Right lobe of liver (tissue), 4 donors: Measurements from ENCODE around the gene SEMA3C.

Source experiments
- POLR2A ChIP-seq: fragments of 450-650 bp; IDR thresholded peaks from one replicate; pipeline ENCODE4 v1.6.1; 2017; ENCODE audit warnings: antibody characterized with exemption, mild to moderate bottlenecking
- TF ChIP-seq, protein P1 (sequence below), 4 donors: fragments of 200-600 bp in 3 of 4; fragments of 450-650 bp in 1 of 4; IDR thresholded peaks; one replicate each; pipeline versions ENCODE4 v1.5.1 to v1.8.0; 2016 to 2022; ENCODE audit warnings: antibody characterized with exemption in 4 of 4, mild to moderate bottlenecking in 2 of 4
- donor health status: DM: no; HTN: no; CAD: no.
- donor health status: DM: no; HTN: no; CAD: no.
- donor health status: DM: no; HTN: yes; CAD: no.

DNA sequence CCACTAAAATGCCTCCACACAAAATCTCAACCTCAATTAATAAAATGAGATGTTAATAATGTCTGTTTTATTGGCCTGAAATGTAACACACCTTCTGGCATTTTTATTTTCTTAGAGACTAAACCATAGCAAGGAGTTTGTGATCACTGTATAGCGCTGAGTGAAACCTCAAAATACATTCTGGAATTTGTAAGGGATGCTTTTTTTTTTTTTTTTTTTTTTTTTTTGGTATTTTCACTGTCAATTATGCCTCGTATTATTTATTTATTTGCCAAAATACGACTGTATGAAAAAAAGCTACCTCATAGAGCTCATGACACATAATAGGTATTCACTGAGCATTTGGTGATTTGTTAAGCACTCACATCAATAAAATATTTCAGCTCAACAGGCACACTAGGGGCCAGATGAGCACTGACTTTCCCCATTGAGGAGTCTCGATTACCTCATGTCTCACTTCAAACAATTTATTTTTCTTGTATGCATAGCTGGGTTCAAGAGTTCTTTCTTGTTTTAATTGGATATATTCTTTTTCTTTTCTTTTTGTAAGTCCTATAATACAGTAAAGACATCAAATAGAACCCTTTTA is 36.5 kb downstream of the SEMA3C start:
- TF ChIP-seq POLR2A, result no peak
- TF ChIP-seq, protein P1, sequence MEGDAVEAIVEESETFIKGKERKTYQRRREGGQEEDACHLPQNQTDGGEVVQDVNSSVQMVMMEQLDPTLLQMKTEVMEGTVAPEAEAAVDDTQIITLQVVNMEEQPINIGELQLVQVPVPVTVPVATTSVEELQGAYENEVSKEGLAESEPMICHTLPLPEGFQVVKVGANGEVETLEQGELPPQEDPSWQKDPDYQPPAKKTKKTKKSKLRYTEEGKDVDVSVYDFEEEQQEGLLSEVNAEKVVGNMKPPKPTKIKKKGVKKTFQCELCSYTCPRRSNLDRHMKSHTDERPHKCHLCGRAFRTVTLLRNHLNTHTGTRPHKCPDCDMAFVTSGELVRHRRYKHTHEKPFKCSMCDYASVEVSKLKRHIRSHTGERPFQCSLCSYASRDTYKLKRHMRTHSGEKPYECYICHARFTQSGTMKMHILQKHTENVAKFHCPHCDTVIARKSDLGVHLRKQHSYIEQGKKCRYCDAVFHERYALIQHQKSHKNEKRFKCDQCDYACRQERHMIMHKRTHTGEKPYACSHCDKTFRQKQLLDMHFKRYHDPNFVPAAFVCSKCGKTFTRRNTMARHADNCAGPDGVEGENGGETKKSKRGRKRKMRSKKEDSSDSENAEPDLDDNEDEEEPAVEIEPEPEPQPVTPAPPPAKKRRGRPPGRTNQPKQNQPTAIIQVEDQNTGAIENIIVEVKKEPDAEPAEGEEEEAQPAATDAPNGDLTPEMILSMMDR (IDR thresholded peaks at IDR 0.05), result no peak
